ENCODE results near the gene CES4A. TPM values are rescaled to one million over a fixed set of nuclear protein-coding genes. Genes with fewer than 3 reads are reported as not detected.
"Not testable (repeated sequence)": the region's sequence is repeated elsewhere in the genome, so short reads cannot be mapped to it uniquely, and the experiment has no call there.

Gene CES4A
- total RNA-seq, 2 experiments from 2014 or later: 14.9 to 16.0 TPM

GRCh38 chr16:66952430-66953110 is 35.8 kb upstream of the CES4A start:
- POLR2A ChIA-PET: interaction anchor here (0.6 kb wide), 1 partner anchor 245 kb away, joined by 5 read pairs; no protein-coding TSS in a partner anchor
- Mint-ChIP-seq H3K9me3 (no peaks in the 10 kb centered on the region), H3K27ac (no peak overlapping the region), H3K4me3 (no peak overlapping the region), H3K4me1 (ENCODE audit: low read depth) (peaks cover 13% of the 10 kb centered on the region), H3K36me3 (ENCODE audit: low read depth) (no peaks in the 10 kb centered on the region), H3K27me3 (peaks cover 61% of the 10 kb centered on the region)
- ATAC-seq (ENCODE audit: poor library complexity): no peak
- DNase-seq: no peak
- no peak overlapping the region for H3K27ac ChIP-seq (ENCODE audit: low read depth in 1 of 2, low read length in 2 of 2)
- H3K4me3 ChIP-seq (ENCODE audit: low read length): no peak overlapping the region
- CTCF ChIA-PET: interaction anchor here (0.9 to 1.0 kb wide), 2 partner anchors 57 to 513 kb away, joined by 3 read pairs; no protein-coding TSS in a partner anchor
- peaks cover 0 to 8% of the 10 kb centered on the region in 2 experiments for H3K9me3 ChIP-seq (ENCODE audit: control insufficient read depth in 1 of 2, insufficient read depth in 1 of 2, low read length in 2 of 2)
- H3K36me3 ChIP-seq (ENCODE audit: insufficient read depth, low read length): no peaks in the 10 kb centered on the region
- H3K4me1 ChIP-seq (ENCODE audit: insufficient read depth, low read length): peaks cover 21% of the 10 kb centered on the region
- H3K27me3 ChIP-seq (ENCODE audit: control insufficient read depth in 1 of 2, insufficient read depth in 2 of 2, low read length in 2 of 2): peaks cover 25% of the 10 kb centered on the region in 2 experiments
- intact Hi-C loops (cut with DNase I, micrococcal nuclease): loop anchor here in 1 of 2 experiments (5.0 kb wide), 1 partner anchor 55 kb away; no protein-coding TSS in a partner anchor
- no peak for TF ChIP-seq CTCF (IDR thresholded peaks at IDR 0.05)

GRCh38 chr16:66953462-66954096 is 34.8 kb upstream of the CES4A start:
- DNase-seq (no peak), ATAC-seq (ENCODE audit: poor library complexity) (no peak)
- Histone ChIP-seq H3K4me1 (ENCODE audit: insufficient read depth, low read length) (peaks cover 11% of the 10 kb centered on the region), H3K9me3 (ENCODE audit: control insufficient read depth in 1 of 2, insufficient read depth in 1 of 2, low read length in 2 of 2) (peaks cover 0 to 5% of the 10 kb centered on the region in 2 experiments), H3K4me3 (ENCODE audit: low read length) (no peak overlapping the region), H3K36me3 (ENCODE audit: insufficient read depth, low read length) (no peaks in the 10 kb centered on the region), H3K27me3 (ENCODE audit: control insufficient read depth in 1 of 2, insufficient read depth in 2 of 2, low read length in 2 of 2) (peaks cover 21 to 22% of the 10 kb centered on the region in 2 experiments), H3K27ac (ENCODE audit: low read depth in 1 of 2, low read length in 2 of 2) (no peak overlapping the region)
- no peak for TF ChIP-seq CTCF (IDR thresholded peaks at IDR 0.05)
- intact Hi-C loops (cut with DNase I, micrococcal nuclease): loop anchor here (1.0 to 5.0 kb wide), 3 partner anchors 56 to 232 kb away; no protein-coding TSS in a partner anchor
- ChIA-PET POLR2A (interaction anchor here (0.6 to 1.6 kb wide), 2 partner anchors 197 to 207 kb away, joined by 4 to 5 read pairs; partner anchors contain the start of genes B3GNT9, FBXL8 and TRADD), CTCF (interaction anchor here (0.6 to 1.3 kb wide), 8 partner anchors 15 to 254 kb away, joined by 3 to 5 read pairs (median 3); no protein-coding TSS in a partner anchor)
- H3K27me3 Mint-ChIP-seq: peaks cover 53% of the 10 kb centered on the region
- H3K9me3 Mint-ChIP-seq: no peaks in the 10 kb centered on the region
- peaks cover 6% of the 10 kb centered on the region for H3K4me1 Mint-ChIP-seq (ENCODE audit: low read depth)
- no peak overlapping the region for H3K27ac Mint-ChIP-seq
- no peak overlapping the region for H3K4me3 Mint-ChIP-seq
- H3K36me3 Mint-ChIP-seq (ENCODE audit: low read depth): no peaks in the 10 kb centered on the region

- Mint-ChIP-seq H3K4me3 (no peak overlapping the region), H3K27ac (no peak overlapping the region), H3K27me3 (peaks cover 47% of the 10 kb centered on the region), H3K4me1 (ENCODE audit: low read depth) (peaks cover 4% of the 10 kb centered on the region), H3K36me3 (ENCODE audit: low read depth) (no peaks in the 10 kb centered on the region), H3K9me3 (no peaks in the 10 kb centered on the region)
- H3K4me1 ChIP-seq (ENCODE audit: insufficient read depth, low read length): peaks cover 5% of the 10 kb centered on the region
- POLR2A ChIA-PET: interaction anchor here (0.6 to 1.6 kb wide), 2 partner anchors 197 to 206 kb away, joined by 4 to 5 read pairs; partner anchors contain the start of genes B3GNT9, FBXL8 and TRADD
- ATAC-seq (ENCODE audit: poor library complexity): peak; percentile 95
- no peak overlapping the region for H3K27ac ChIP-seq (ENCODE audit: low read depth in 1 of 2, low read length in 2 of 2)
- peaks cover 15 to 17% of the 10 kb centered on the region in 2 experiments for H3K27me3 ChIP-seq (ENCODE audit: control insufficient read depth in 1 of 2, insufficient read depth in 2 of 2, low read length in 2 of 2)
- H3K4me3 ChIP-seq (ENCODE audit: low read length): no peak overlapping the region
- CTCF ChIA-PET: interaction anchor here (0.6 to 1.3 kb wide), 8 partner anchors 15 to 253 kb away, joined by 3 to 5 read pairs (median 3); no protein-coding TSS in a partner anchor
- H3K9me3 ChIP-seq (ENCODE audit: control insufficient read depth in 1 of 2, insufficient read depth in 1 of 2, low read length in 2 of 2): no peaks in the 10 kb centered on the region
- DNase-seq: peak; percentile 52 to 83 (median 68)
- no peaks in the 10 kb centered on the region for H3K36me3 ChIP-seq (ENCODE audit: insufficient read depth, low read length)
- peak; percentile 79 for TF ChIP-seq CTCF (IDR thresholded peaks at IDR 0.05)
- intact Hi-C loops (cut with DNase I, micrococcal nuclease): loop anchor here (1.0 to 5.0 kb wide), 3 partner anchors 57 to 231 kb away; no protein-coding TSS in a partner anchor
These were observed 34.2 kb upstream of the CES4A start for GRCh38 chr16:66954097-66954659.

DNA sequence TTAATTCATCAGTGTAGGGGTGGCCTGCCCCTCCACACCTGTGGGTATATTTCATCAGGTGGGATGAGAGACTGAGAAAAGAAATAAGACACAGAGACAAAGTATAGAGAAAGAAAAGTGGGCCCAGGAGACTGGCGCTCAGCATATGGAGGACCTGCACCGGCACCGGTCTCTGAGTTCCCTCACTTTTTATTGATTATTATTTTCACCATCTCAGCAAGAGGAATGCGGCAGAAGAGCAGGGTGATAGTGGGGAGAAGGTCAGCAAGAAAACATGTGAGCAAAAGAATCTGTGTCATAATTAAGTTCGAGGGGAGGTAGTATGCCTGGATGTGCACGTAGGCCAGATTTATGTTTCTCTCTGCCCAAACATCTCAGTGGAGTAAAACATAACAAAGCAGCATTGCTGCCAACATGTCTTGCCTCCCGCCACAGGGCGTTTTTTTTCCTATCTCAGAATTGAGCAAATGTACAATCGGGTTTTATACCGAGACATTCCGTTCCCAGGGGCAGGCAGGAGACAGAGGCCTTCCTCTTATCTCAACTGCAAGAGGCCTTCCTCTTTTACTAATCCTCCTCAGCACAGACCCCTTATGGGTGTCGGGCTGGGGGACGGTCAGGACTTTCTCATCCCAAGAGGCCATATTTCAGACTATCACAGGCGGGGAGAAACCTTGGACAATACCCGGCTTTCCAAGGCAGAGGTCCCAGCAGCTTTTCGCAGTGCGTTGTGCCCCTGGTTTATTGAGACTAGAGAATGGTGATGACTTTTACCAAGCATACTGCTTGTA is 32.8 kb upstream of the CES4A start:
- CTCF ChIA-PET; H3K36me3 ChIP-seq (ENCODE audit: insufficient read depth, low read length); H3K9me3 ChIP-seq (ENCODE audit: control insufficient read depth in 1 of 2, insufficient read depth in 1 of 2, low read length in 2 of 2); H3K4me3 ChIP-seq (ENCODE audit: low read length); H3K4me3 Mint-ChIP-seq; ATAC-seq (ENCODE audit: poor library complexity); H3K27me3 ChIP-seq (ENCODE audit: control insufficient read depth in 1 of 2, insufficient read depth in 2 of 2, low read length in 2 of 2); H3K4me1 Mint-ChIP-seq (ENCODE audit: low read depth); POLR2A ChIA-PET; H3K27ac Mint-ChIP-seq; H3K36me3 Mint-ChIP-seq (ENCODE audit: low read depth); H3K27ac ChIP-seq (ENCODE audit: low read depth in 1 of 2, low read length in 2 of 2); H3K9me3 Mint-ChIP-seq; H3K4me1 ChIP-seq (ENCODE audit: insufficient read depth, low read length); intact Hi-C loops (cut with DNase I, micrococcal nuclease); DNase-seq: not testable (repeated sequence)
- peaks cover 34% of the 10 kb centered on the region for H3K27me3 Mint-ChIP-seq
